GM12878 (cell line): ENCODE data around the gene BFSP1. TPM values are rescaled to one million over a fixed set of nuclear protein-coding genes. Genes with fewer than 3 reads are reported as not detected.

ENCODE experiments used
- CEBPB ChIP-seq, 2 experiments: fragments of 150-350 bp in 1 of 2; IDR thresholded peaks; 2 replicates each; pipeline ENCODE4 v1.6.1; 2012 to 2014; ENCODE audit warnings: low read depth in 2 of 2, low read length in 2 of 2, borderline replicate concordance in 1 of 2, inconsistent platforms in 1 of 2
- HDAC2 ChIP-seq: fragments of 200-600 bp; sonication (generic); IDR thresholded peaks from 2 replicates; pipeline ENCODE4 v1.6.1; 2017
- KLF5 ChIP-seq: fragments of 450-650 bp; IDR thresholded peaks from 2 replicates; pipeline ENCODE4 v1.6.1; 2014; ENCODE audit warnings: mild to moderate bottlenecking; ENCODE audit not compliant: partially characterized antibody
- TARDBP ChIP-seq: IDR thresholded peaks from 2 replicates; pipeline ENCODE4 v1.6.1; 2016; ENCODE audit warnings: borderline replicate concordance
- polyA plus RNA-seq, 11 experiments: library from polyadenylated mRNA; depleted of rRNA in 4 of 11; unstranded in 6 of 11; stranded (reverse) in 5 of 11; fragments of >200 nt; fragmentation: Nextera tagmentation in 4 of 11; fragmentation: Illumina TruSeq in 1 of 11; extraction: Ambion mirVana in 4 of 11; extraction: Trizol in 1 of 11; gene quantifications; 1 replicate in 1 of 11; 2 replicates in 10 of 11; pipeline versions ENCODE4 v1.2.1 to v1.2.3, GENCODE V29; 2011 to 2016; ENCODE audit warnings: inconsistent platforms in 2 of 11, missing spikeins in 2 of 11, low read depth in 1 of 11
- total RNA-seq, 4 experiments: library from RNA; depleted of rRNA in 3 of 4; stranded (reverse); fragments of >200 nt in 3 of 4; fragmentation: Illumina TruSeq in 1 of 4; extraction: Trizol in 1 of 4; gene quantifications; 2 replicates each; pipeline versions ENCODE4 v1.2.1 to v1.2.3, GENCODE V29; 2013 to 2021
- TF ChIP-seq, protein P1 (sequence below): fragments of 450-650 bp; IDR thresholded peaks from 2 replicates; pipeline ENCODE4 v1.6.1; 2017; ENCODE audit warnings: mild to moderate bottlenecking, moderate library complexity
- TF ChIP-seq, protein P2 (sequence below): fragments of 450-650 bp; IDR thresholded peaks from 2 replicates; pipeline ENCODE4 v1.6.1; 2017; ENCODE audit warnings: mild to moderate bottlenecking, low read depth, inconsistent platforms; ENCODE audit not compliant: poor library complexity, severe bottlenecking
- TF ChIP-seq, protein P3 (sequence below): IDR thresholded peaks from 2 replicates; pipeline ENCODE4 v1.6.1; 2012; ENCODE audit warnings: low read depth, low read length, improper control_type of control experiment

Gene BFSP1
- total and polyA plus RNA-seq, 10 of the 15 experiments (the other 5 are each of a cell fraction or from before 2014, with no cell fraction given), result 0.06 to 0.22 (median 0.11) TPM; not detected in 3

DNA sequence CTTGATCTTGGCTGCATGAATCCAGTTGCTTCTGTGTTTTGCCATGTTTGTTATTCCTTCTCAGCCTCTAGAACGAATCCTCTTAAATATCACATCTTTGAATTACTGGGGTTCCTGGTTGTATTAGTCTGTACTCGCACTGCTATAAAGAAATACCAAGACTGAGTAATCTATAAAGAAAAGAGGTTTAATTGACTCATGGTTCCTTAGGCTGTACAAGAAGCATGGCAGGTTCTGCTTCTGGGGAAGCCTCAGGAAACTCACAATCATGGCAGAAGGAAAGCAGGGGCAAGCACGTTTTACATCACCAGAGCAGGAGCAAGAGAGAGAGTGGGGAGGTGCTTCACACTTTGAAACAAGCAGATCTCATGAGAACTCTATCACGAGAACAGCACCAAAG, 18.0 kb upstream of the BFSP1 start (continued):
- TF ChIP-seq, protein P1, sequence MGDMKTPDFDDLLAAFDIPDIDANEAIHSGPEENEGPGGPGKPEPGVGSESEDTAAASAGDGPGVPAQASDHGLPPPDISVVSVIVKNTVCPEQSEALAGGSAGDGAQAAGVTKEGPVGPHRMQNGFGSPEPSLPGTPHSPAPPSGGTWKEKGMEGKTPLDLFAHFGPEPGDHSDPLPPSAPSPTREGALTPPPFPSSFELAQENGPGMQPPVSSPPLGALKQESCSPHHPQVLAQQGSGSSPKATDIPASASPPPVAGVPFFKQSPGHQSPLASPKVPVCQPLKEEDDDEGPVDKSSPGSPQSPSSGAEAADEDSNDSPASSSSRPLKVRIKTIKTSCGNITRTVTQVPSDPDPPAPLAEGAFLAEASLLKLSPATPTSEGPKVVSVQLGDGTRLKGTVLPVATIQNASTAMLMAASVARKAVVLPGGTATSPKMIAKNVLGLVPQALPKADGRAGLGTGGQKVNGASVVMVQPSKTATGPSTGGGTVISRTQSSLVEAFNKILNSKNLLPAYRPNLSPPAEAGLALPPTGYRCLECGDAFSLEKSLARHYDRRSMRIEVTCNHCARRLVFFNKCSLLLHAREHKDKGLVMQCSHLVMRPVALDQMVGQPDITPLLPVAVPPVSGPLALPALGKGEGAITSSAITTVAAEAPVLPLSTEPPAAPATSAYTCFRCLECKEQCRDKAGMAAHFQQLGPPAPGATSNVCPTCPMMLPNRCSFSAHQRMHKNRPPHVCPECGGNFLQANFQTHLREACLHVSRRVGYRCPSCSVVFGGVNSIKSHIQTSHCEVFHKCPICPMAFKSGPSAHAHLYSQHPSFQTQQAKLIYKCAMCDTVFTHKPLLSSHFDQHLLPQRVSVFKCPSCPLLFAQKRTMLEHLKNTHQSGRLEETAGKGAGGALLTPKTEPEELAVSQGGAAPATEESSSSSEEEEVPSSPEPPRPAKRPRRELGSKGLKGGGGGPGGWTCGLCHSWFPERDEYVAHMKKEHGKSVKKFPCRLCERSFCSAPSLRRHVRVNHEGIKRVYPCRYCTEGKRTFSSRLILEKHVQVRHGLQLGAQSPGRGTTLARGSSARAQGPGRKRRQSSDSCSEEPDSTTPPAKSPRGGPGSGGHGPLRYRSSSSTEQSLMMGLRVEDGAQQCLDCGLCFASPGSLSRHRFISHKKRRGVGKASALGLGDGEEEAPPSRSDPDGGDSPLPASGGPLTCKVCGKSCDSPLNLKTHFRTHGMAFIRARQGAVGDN, result no peak
- TF ChIP-seq KLF5, result no peak
- no peak for TF ChIP-seq TARDBP
- TF ChIP-seq HDAC2, result no peak
- TF ChIP-seq, protein P2, sequence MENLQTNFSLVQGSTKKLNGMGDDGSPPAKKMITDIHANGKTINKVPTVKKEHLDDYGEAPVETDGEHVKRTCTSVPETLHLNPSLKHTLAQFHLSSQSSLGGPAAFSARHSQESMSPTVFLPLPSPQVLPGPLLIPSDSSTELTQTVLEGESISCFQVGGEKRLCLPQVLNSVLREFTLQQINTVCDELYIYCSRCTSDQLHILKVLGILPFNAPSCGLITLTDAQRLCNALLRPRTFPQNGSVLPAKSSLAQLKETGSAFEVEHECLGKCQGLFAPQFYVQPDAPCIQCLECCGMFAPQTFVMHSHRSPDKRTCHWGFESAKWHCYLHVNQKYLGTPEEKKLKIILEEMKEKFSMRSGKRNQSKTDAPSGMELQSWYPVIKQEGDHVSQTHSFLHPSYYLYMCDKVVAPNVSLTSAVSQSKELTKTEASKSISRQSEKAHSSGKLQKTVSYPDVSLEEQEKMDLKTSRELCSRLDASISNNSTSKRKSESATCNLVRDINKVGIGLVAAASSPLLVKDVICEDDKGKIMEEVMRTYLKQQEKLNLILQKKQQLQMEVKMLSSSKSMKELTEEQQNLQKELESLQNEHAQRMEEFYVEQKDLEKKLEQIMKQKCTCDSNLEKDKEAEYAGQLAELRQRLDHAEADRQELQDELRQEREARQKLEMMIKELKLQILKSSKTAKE, result no peak
- TF ChIP-seq, protein P3, sequence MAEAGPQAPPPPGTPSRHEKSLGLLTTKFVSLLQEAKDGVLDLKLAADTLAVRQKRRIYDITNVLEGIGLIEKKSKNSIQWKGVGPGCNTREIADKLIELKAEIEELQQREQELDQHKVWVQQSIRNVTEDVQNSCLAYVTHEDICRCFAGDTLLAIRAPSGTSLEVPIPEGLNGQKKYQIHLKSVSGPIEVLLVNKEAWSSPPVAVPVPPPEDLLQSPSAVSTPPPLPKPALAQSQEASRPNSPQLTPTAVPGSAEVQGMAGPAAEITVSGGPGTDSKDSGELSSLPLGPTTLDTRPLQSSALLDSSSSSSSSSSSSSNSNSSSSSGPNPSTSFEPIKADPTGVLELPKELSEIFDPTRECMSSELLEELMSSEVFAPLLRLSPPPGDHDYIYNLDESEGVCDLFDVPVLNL, result no peak
- no peak for TF ChIP-seq CEBPB (IDR thresholded peaks at IDR 0.05; ENCODE audit: borderline replicate concordance in 1 of 2, low read depth in 2 of 2, low read length in 2 of 2)
